ENCODE data around the gene PKP2. TPM values are rescaled to one million over a fixed set of nuclear protein-coding genes. Genes with fewer than 3 reads are reported as not detected.

The PKP2 gene
- total and polyA plus RNA-seq, 2 donors (not counting 3 experiments of a cell fraction or from before 2014, with no cell fraction given): 1.4 to 6.5 TPM

GRCh38 chr12:32828120-32828519 is 68.5 kb downstream of the PKP2 start:
- no peak overlapping the region for H3K4me2 ChIP-seq (ENCODE audit: insufficient read depth, low read length)
- no peaks in the 10 kb centered on the region for H3K36me3 ChIP-seq (ENCODE audit: control insufficient read depth in 2 of 2, extremely low read depth in 1 of 2, insufficient read depth in 2 of 2, low read length in 2 of 2)
- no peak overlapping the region for H3K9ac ChIP-seq (replicated peaks; ENCODE audit: extremely low read depth, insufficient read depth, low read length)
- H3K9me1 ChIP-seq (replicated peaks; ENCODE audit: control insufficient read depth, extremely low read depth, insufficient read depth, low read length): no peaks in the 10 kb centered on the region
- DNase-seq (ENCODE audit: low read depth, low spot score): no peak
- H3K4me3 ChIP-seq (replicated peaks in 1 of 3; ENCODE audit: insufficient read depth in 1 of 3, low read depth in 1 of 3, low read length in 3 of 3): no peak overlapping the region
- TF ChIP-seq, protein P1, sequence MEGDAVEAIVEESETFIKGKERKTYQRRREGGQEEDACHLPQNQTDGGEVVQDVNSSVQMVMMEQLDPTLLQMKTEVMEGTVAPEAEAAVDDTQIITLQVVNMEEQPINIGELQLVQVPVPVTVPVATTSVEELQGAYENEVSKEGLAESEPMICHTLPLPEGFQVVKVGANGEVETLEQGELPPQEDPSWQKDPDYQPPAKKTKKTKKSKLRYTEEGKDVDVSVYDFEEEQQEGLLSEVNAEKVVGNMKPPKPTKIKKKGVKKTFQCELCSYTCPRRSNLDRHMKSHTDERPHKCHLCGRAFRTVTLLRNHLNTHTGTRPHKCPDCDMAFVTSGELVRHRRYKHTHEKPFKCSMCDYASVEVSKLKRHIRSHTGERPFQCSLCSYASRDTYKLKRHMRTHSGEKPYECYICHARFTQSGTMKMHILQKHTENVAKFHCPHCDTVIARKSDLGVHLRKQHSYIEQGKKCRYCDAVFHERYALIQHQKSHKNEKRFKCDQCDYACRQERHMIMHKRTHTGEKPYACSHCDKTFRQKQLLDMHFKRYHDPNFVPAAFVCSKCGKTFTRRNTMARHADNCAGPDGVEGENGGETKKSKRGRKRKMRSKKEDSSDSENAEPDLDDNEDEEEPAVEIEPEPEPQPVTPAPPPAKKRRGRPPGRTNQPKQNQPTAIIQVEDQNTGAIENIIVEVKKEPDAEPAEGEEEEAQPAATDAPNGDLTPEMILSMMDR (IDR thresholded peaks at IDR 0.05; ENCODE audit: extremely low read depth in 1 of 2, insufficient read depth in 1 of 2, low read depth in 1 of 2, low read length in 2 of 2): no peak
- TF ChIP-seq GATA2 (IDR thresholded peaks at IDR 0.05; ENCODE audit: insufficient read depth, insufficient read length, low read depth, low read length): no peak
- TF ChIP-seq POLR2A (IDR thresholded peaks at IDR 0.05; ENCODE audit: low read depth, low read length): no peak
- TF ChIP-seq JUN (IDR thresholded peaks at IDR 0.05; ENCODE audit: borderline replicate concordance, insufficient read depth, insufficient read length, low read depth): no peak
- no peak for TF ChIP-seq MYC (IDR thresholded peaks at IDR 0.05; ENCODE audit: low read depth, low read length)
- TF ChIP-seq EZH2 (IDR thresholded peaks at IDR 0.05; ENCODE audit: borderline replicate concordance, low read depth, low read length, severe bottlenecking): no peak
- H3K27ac ChIP-seq (ENCODE audit: insufficient read depth, low read depth, low read length): no peak overlapping the region
- no peaks in the 10 kb centered on the region for H4K20me1 ChIP-seq (replicated peaks; ENCODE audit: control insufficient read depth, extremely low read depth, insufficient read depth, low read length)
- no peak overlapping the region for H2AFZ ChIP-seq (ENCODE audit: low read depth, low read length)
- H3K4me1 ChIP-seq (ENCODE audit: control insufficient read depth, extremely low read depth, insufficient read depth, low read length): no peaks in the 10 kb centered on the region
- ChIA-PET CTCF (no interaction called here), POLR2A (no interaction called here)
- no peaks in the 10 kb centered on the region for H3K9me3 ChIP-seq (replicated peaks; ENCODE audit: control insufficient read depth, insufficient read depth, low read length)
- H3K27me3 ChIP-seq (ENCODE audit: control insufficient read depth in 2 of 2, insufficient read depth in 2 of 2, low read length in 2 of 2): no peaks in the 10 kb centered on the region
- FAIRE-seq: no peak
- no peaks in the 10 kb centered on the region for H3K79me2 ChIP-seq (ENCODE audit: control insufficient read depth, insufficient read depth, low read length)
- no TSS peak for BruUV-seq (replicated peaks)
- intact Hi-C loops (cut with micrococcal nuclease): no loop called here
- dilution Hi-C loops (cut with MboI; ENCODE audit: extremely low pct_ligation_motif_present, low sequenced_read_pairs): no loop called here
